ENCODE data around the gene PTPRT.

The PTPRT gene

GRCh38 chr20:43124241-43124640 lies 65.5 kb downstream of the PTPRT start:
- DNase-seq (ENCODE audit: low spot score): no peak
- TF ChIP-seq CTCF (IDR thresholded peaks at IDR 0.05): no peak

DNA sequence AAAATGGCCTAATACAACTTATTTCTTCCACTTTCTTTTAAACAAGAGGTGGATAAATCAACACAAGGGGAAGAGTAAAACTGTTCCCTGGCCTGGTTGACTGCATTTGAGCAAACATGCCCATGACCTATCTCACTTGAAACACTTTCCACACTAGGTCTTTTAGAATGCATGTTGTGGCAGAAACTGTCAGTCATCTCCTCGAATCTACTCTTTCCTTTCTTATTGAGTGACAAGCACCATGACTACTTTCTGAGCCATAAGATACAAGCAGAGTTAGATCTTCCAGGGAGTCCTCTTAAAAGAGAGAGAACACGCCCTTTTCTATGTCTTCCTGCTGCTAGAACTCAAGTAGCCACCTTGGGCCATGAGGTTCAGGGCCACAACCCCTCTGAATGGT lies 66.5 kb downstream of the PTPRT start:
- DNase-seq (ENCODE audit: low spot score): no peak
- no peak overlapping the region for H3K4me3 ChIP-seq
- no peak overlapping the region for H3K27ac ChIP-seq
- TF ChIP-seq CTCF (IDR thresholded peaks at IDR 0.05): no peak

More at GRCh38 chr20:43124241-43124640, 65.5 kb downstream of the PTPRT start:
- Histone ChIP-seq H3K4me3 (no peak overlapping the region), H3K27ac (no peak overlapping the region)

GRCh38 chr20:43119720-43120119 lies 70.0 kb downstream of the PTPRT start:
- H3K4me3 ChIP-seq: no peak overlapping the region
- no peak overlapping the region for H3K27ac ChIP-seq
- DNase-seq (ENCODE audit: low spot score): no peak
- no peak for TF ChIP-seq CTCF (IDR thresholded peaks at IDR 0.05)

DNA sequence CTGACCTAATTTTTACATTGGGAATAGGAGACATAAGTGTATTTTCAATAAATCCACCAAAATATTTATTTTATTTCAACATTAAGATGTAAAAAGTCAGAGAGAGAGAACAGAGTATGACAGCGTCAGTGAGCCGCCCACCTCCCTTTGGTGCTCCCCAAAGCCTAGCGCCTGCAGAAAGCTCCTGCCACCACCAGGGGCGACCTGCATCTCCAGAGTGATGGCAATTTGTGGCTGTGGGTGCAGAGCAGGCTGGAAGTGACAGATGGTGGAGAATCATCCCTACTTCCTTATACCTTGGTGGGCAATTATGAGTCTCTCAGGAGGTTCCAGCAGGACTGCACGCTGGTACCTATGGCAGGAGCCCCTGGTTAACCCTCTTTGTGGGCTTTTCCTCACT lies 87.3 kb downstream of the PTPRT start:
- DNase-seq (ENCODE audit: low spot score): no peak
- no peak for TF ChIP-seq CTCF (IDR thresholded peaks at IDR 0.05)
- H3K27ac ChIP-seq: no peak overlapping the region
- H3K4me3 ChIP-seq: no peak overlapping the region

DNA sequence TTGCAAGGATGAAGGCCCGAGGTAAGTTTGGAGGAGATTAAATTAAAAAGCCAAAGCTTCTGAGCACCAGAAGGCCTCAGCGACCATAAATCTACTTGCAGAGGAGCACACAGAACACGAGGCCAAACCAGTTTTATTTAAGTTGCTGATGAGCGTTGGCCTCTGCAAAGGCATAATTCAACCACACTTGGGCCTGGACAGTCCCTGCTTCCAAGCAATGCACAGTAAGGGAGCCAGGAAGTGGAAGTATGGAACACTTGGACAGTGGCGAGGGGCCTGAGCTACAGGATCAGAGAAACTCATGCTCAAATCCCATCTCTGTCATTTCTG lies 92.8 kb downstream of the PTPRT start:
- no peak overlapping the region for H3K27ac ChIP-seq
- TF ChIP-seq CTCF (IDR thresholded peaks at IDR 0.05): no peak
- H3K4me3 ChIP-seq: no peak overlapping the region
- DNase-seq (ENCODE audit: low spot score): no peak

GRCh38 chr20:43096126-43096930 lies 93.4 kb downstream of the PTPRT start:
- Histone ChIP-seq H3K27ac (no peak overlapping the region), H3K4me3 (no peak overlapping the region)
- no peak for TF ChIP-seq CTCF (IDR thresholded peaks at IDR 0.05)
- DNase-seq (ENCODE audit: low spot score): no peak

- TF ChIP-seq CTCF (IDR thresholded peaks at IDR 0.05): no peak
- no peak for DNase-seq (ENCODE audit: low spot score)
- H3K27ac ChIP-seq: no peak overlapping the region
- no peak overlapping the region for H3K4me3 ChIP-seq
Observed at GRCh38 chr20:43095034-43095433, 94.7 kb downstream of the PTPRT start.
